HCT116 (cell line): Measurements from ENCODE around the gene KRT38. TPM values are rescaled to one million over a fixed set of nuclear protein-coding genes. Genes with fewer than 3 reads are reported as not detected.

ENCODE experiments used
- ATAC-seq: fragments of 200-7000 bp; cut with Tn5 transposase; 2 replicates; pipeline ENCODE4 v1.9.1; 2020; ENCODE audit warnings: mild to moderate bottlenecking, moderate library complexity
- BruUV-seq: library from RNA; stranded (reverse); fragments of 400-500 nt; replicated peaks from 2 replicates; lab custom pipeline; 2021; lab: Mats Ljungman, UMichigan
- CTCF ChIA-PET: fragments of 300-600 bp; sonication (Branson Sonifier 250); formaldehyde crosslinking; loops from one replicate; lab custom pipeline; 2021; ENCODE audit warnings: antibody characterized with exemption; lab: Charles Lee
- POLR2A ChIA-PET: fragments of 300-600, 350-600 bp; sonication (Branson Sonifier 250); formaldehyde crosslinking; loops from one replicate; lab custom pipeline; 2021; ENCODE audit warnings: antibody characterized with exemption; lab: Charles Lee
- RAD21 ChIA-PET, 2 experiments: fragments of 300-600 bp; sonication (Branson Sonifier 250); formaldehyde crosslinking; loops; one replicate each; lab custom pipeline; 2023; ENCODE audit warnings: low total read pairs in 2 of 2; ENCODE audit not compliant: uncharacterized antibody in 2 of 2, unreplicated experiment in 2 of 2, low non-redundant PET in 1 of 2; lab: Charles Lee
- DNase-seq: peaks from one replicate; pipeline ENCODE4 v3.0.0-alpha.2; 2010; ENCODE audit warnings: low read depth, low spot score
- H2AFZ ChIP-seq: fragments of 200-600 bp; shearing (Covaris generic), sonication (generic); 2 replicates; pipeline ENCODE4 v1.6.1; 2017; ENCODE audit warnings: low read depth, mixed run types, mixed read lengths, antibody characterized with exemption, low read length; ENCODE audit not compliant: poor library complexity, severe bottlenecking
- H3K27ac ChIP-seq: 2 replicates; pipeline ENCODE4 v1.5.1; 2012; ENCODE audit warnings: low read depth, low read length
- H3K27me3 ChIP-seq: fragments of 200-600 bp; sonication (generic); 2 replicates; pipeline ENCODE4 v1.6.1; 2016; ENCODE audit warnings: mixed run types, low read length, mixed read lengths; ENCODE audit not compliant: insufficient read depth
- H3K36me3 ChIP-seq, 2 experiments: fragments of 200-500 bp in 1 of 2; fragments of 200-600 bp in 1 of 2; sonication (Bioruptor generic) in 1 of 2; sonication (generic) in 1 of 2; 2 replicates each; pipeline versions ENCODE4 v1.5.1 to v1.6.1; 2014 to 2016; ENCODE audit warnings: low read length in 2 of 2, inconsistent platforms in 1 of 2, mixed read lengths in 1 of 2, mixed run types in 1 of 2; ENCODE audit not compliant: insufficient read depth in 2 of 2, control insufficient read depth in 1 of 2
- H3K4me1 ChIP-seq, 2 experiments: fragments of 200-600 bp in 1 of 2; sonication (generic) in 1 of 2; 2 replicates each; pipeline versions ENCODE4 v1.5.1 to v1.6.1; 2012 to 2017; ENCODE audit warnings: low read length in 2 of 2, inconsistent platforms in 1 of 2, mild to moderate bottlenecking in 1 of 2, mixed read lengths in 1 of 2, mixed run types in 1 of 2, moderate library complexity in 1 of 2; ENCODE audit not compliant: insufficient read depth in 2 of 2, control insufficient read depth in 1 of 2
- H3K4me2 ChIP-seq: fragments of 200-600 bp; sonication (generic); 2 replicates; pipeline ENCODE4 v1.6.1; 2017; ENCODE audit warnings: mixed run types, low read length, mixed read lengths
- H3K4me3 ChIP-seq, 2 experiments: fragments of 200-600 bp in 1 of 2; sonication (generic) in 1 of 2; replicated peaks in 1 of 2; 2 replicates each; pipeline ENCODE4 v1.5.1; 2011 to 2016; ENCODE audit warnings: low read length in 2 of 2, control low read depth in 1 of 2, low read depth in 1 of 2, mild to moderate bottlenecking in 1 of 2, mixed read lengths in 1 of 2, mixed run types in 1 of 2
- H3K79me2 ChIP-seq: fragments of 200-600 bp; sonication (generic); 2 replicates; pipeline ENCODE4 v1.6.1; 2017; ENCODE audit warnings: mild to moderate bottlenecking, mixed run types, low read length, moderate library complexity, mixed read lengths; ENCODE audit not compliant: insufficient read depth
- H3K9ac ChIP-seq: fragments of 200-600 bp; sonication (generic); 2 replicates; pipeline ENCODE4 v1.6.1; 2016; ENCODE audit warnings: low read length, mixed read lengths
- H3K9me2 ChIP-seq: fragments of 200-600 bp; sonication (generic), shearing (Covaris generic); 2 replicates; pipeline ENCODE4 v1.6.1; 2017; ENCODE audit warnings: mixed run types, mild to moderate bottlenecking, moderate library complexity; ENCODE audit not compliant: insufficient read depth
- H3K9me3 ChIP-seq, 2 experiments: fragments of 200-500 bp in 1 of 2; fragments of 200-600 bp in 1 of 2; sonication (Bioruptor generic) in 1 of 2; sonication (generic) in 1 of 2; 2 replicates each; pipeline ENCODE4 v1.6.1; 2014 to 2017; ENCODE audit warnings: low read length in 2 of 2, mixed read lengths in 2 of 2, inconsistent platforms in 1 of 2, low read depth in 1 of 2, mild to moderate bottlenecking in 1 of 2, mixed run types in 1 of 2, moderate library complexity in 1 of 2; ENCODE audit not compliant: control insufficient read depth in 1 of 2, insufficient read depth in 1 of 2
- H4K20me1 ChIP-seq: fragments of 200-600 bp; sonication (generic), shearing (Covaris generic); 2 replicates; pipeline ENCODE4 v1.6.1; 2017; ENCODE audit warnings: mixed run types, mild to moderate bottlenecking, moderate library complexity; ENCODE audit not compliant: insufficient read depth
- ATF3 ChIP-seq: IDR thresholded peaks from 2 replicates; pipeline ENCODE4 v1.6.1; 2012
- CEBPB ChIP-seq: IDR thresholded peaks from 2 replicates; pipeline ENCODE4 v1.6.1; 2012; ENCODE audit warnings: low read depth
- EGR1 ChIP-seq: IDR thresholded peaks from 2 replicates; pipeline ENCODE4 v1.6.1; 2012; ENCODE audit warnings: low read depth
- ELF1 ChIP-seq: IDR thresholded peaks from 2 replicates; pipeline ENCODE4 v1.6.1; 2012; ENCODE audit warnings: low read depth, borderline replicate concordance
- FOSL1 ChIP-seq: IDR thresholded peaks from 2 replicates; pipeline ENCODE4 v1.6.1; 2012; ENCODE audit warnings: low read depth
- JUND ChIP-seq: IDR thresholded peaks from 2 replicates; pipeline ENCODE4 v1.6.1; 2012
- MAX ChIP-seq: IDR thresholded peaks from 2 replicates; pipeline ENCODE4 v1.6.1; 2012
- POLR2A ChIP-seq: IDR thresholded peaks from 2 replicates; pipeline ENCODE4 v1.7.0; 2011; ENCODE audit warnings: borderline replicate concordance; ENCODE audit not compliant: insufficient read depth, insufficient read length; ENCODE audit errors: extremely low read depth
- POLR2AphosphoS5 ChIP-seq: IDR thresholded peaks from 2 replicates; pipeline ENCODE4 v1.6.1; 2011; ENCODE audit warnings: mild to moderate bottlenecking, low read depth, low read length, moderate library complexity
- RAD21 ChIP-seq: IDR thresholded peaks from 2 replicates; pipeline ENCODE4 v1.6.1; 2012; ENCODE audit warnings: low read depth, mild to moderate bottlenecking
- REST ChIP-seq: IDR thresholded peaks from 2 replicates; pipeline ENCODE4 v1.6.1; 2012; ENCODE audit warnings: low read depth
- SP1 ChIP-seq: IDR thresholded peaks from 2 replicates; pipeline ENCODE4 v1.6.1; 2012; ENCODE audit warnings: low read depth
- YY1 ChIP-seq: IDR thresholded peaks from 2 replicates; pipeline ENCODE4 v1.6.1; 2011; ENCODE audit warnings: low read length, low read depth, moderate library complexity, mild to moderate bottlenecking; ENCODE audit not compliant: insufficient replicate concordance; ENCODE audit errors: extremely low read depth
- ZNF274 ChIP-seq: fragments of 200-500 bp; sonication (Bioruptor generic); IDR thresholded peaks from 2 replicates; pipeline ENCODE4 v1.6.1; 2014; ENCODE audit warnings: mild to moderate bottlenecking, low read depth, low read length, inconsistent platforms
- intact Hi-C: fragments of 100-400 bp; cut with micrococcal nuclease; formaldehyde crosslinking; loops from 2 replicates; pipeline ENCODE4 v1.10.0; 2022
- total RNA-seq: library from RNA; stranded (reverse); gene quantifications from one replicate; pipeline ENCODE4 v1.2.1, GENCODE V29; 2021; ENCODE audit not compliant: unreplicated experiment
- TF ChIP-seq, protein P1 (sequence below), 3 experiments: fragments of 200-600 bp in 1 of 3; sonication (generic) in 1 of 3; IDR thresholded peaks in 2 of 3; conservative IDR thresholded peaks in 1 of 3; 2 replicates each; pipeline ENCODE4 v1.5.1; 2012 to 2017; ENCODE audit warnings: low read depth in 2 of 3, low read length in 2 of 3, antibody characterized with exemption in 1 of 3, borderline replicate concordance in 1 of 3, control low read depth in 1 of 3, mild to moderate bottlenecking in 1 of 3, mixed read lengths in 1 of 3, mixed run types in 1 of 3, moderate library complexity in 1 of 3; ENCODE audit not compliant: insufficient read depth in 1 of 3

The KRT38 gene
- total RNA-seq, 1 experiment from 2014 or later, result not detected

DNA sequence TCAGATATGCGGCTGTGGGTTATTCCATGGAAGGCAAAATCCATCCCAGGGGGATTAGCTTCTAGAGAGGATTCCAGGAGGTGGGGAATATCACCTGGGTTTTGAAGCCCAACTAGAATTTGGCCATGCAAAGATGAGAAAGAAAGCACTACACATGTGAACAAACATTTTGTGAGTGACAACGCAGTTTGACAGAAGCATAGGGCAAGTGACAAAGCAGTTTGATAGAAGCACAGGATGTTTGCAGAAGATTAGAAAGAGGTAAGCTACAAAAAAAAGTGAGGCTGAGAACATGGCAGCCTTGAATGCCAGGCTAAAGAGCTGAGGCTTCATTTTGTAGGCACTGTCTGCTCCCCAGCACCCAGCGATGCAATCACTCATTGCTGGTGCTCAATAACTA, 12.3 kb upstream of the KRT38 start:
- H3K4me1 ChIP-seq, result peaks cover 2 to 17% of the 10 kb centered on the region in 2 experiments; a peak in 2 of 4 replicates
- no peaks in the 10 kb centered on the region for H3K9me2 ChIP-seq
- no peaks in the 10 kb centered on the region for H4K20me1 ChIP-seq
- ATAC-seq (no peak), DNase-seq (no peak)
- H3K4me3 ChIP-seq, result no peak overlapping the region
- no peaks in the 10 kb centered on the region for H3K9me3 ChIP-seq
- BruUV-seq, result no TSS peak
- no peak overlapping the region for H2AFZ ChIP-seq
- no peaks in the 10 kb centered on the region for H3K79me2 ChIP-seq
- ChIA-PET RAD21 (no interaction called here), CTCF (interaction anchor here (0.7 kb wide), 1 partner anchor 36 kb away, joined by 3 read pairs; no protein-coding TSS in a partner anchor)
- no peaks in the 10 kb centered on the region for H3K36me3 ChIP-seq
- TF ChIP-seq MAX, result no peak
- TF ChIP-seq REST, result no peak
- no peak for TF ChIP-seq JUND
- no peak for TF ChIP-seq YY1
- no peak for TF ChIP-seq ELF1
- no peak for TF ChIP-seq FOSL1
- TF ChIP-seq, protein P1, sequence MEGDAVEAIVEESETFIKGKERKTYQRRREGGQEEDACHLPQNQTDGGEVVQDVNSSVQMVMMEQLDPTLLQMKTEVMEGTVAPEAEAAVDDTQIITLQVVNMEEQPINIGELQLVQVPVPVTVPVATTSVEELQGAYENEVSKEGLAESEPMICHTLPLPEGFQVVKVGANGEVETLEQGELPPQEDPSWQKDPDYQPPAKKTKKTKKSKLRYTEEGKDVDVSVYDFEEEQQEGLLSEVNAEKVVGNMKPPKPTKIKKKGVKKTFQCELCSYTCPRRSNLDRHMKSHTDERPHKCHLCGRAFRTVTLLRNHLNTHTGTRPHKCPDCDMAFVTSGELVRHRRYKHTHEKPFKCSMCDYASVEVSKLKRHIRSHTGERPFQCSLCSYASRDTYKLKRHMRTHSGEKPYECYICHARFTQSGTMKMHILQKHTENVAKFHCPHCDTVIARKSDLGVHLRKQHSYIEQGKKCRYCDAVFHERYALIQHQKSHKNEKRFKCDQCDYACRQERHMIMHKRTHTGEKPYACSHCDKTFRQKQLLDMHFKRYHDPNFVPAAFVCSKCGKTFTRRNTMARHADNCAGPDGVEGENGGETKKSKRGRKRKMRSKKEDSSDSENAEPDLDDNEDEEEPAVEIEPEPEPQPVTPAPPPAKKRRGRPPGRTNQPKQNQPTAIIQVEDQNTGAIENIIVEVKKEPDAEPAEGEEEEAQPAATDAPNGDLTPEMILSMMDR (IDR thresholded peaks at IDR 0.05 in 2 of 3, conservative IDR thresholded peaks at IDR 0.05 in 1 of 3; ENCODE audit: borderline replicate concordance in 1 of 3, insufficient read depth in 1 of 3, low read depth in 2 of 3, low read length in 2 of 3), result no peak
- no peak for TF ChIP-seq RAD21
- no peak for TF ChIP-seq POLR2A
- no peak for TF ChIP-seq ZNF274
- no peak for TF ChIP-seq CEBPB
- TF ChIP-seq EGR1, result no peak
- no peak for TF ChIP-seq SP1
- no peak for TF ChIP-seq POLR2AphosphoS5
- no peak for TF ChIP-seq ATF3
- TF ChIP-seq, all 23 proteins: peak for 0
- H3K27me3 ChIP-seq, result no peaks in the 10 kb centered on the region
- H3K27ac ChIP-seq, result no peak overlapping the region
- no peak overlapping the region for H3K9ac ChIP-seq
- POLR2A ChIA-PET, result no interaction called here
- H3K4me2 ChIP-seq, result no peak overlapping the region
- intact Hi-C loops, result no loop called here
